ENCODE measurements around the gene MMP25. TPM values are rescaled to one million over a fixed set of nuclear protein-coding genes. Genes with fewer than 3 reads are reported as not detected.
"Not testable (repeated sequence)": the region's sequence is repeated elsewhere in the genome, so short reads cannot be mapped to it uniquely, and the experiment has no call there.

Gene MMP25
- polyA plus RNA-seq, 1 donor (not counting 4 experiments of a cell fraction or from before 2014, with no cell fraction given), result 0.09 TPM

DNA sequence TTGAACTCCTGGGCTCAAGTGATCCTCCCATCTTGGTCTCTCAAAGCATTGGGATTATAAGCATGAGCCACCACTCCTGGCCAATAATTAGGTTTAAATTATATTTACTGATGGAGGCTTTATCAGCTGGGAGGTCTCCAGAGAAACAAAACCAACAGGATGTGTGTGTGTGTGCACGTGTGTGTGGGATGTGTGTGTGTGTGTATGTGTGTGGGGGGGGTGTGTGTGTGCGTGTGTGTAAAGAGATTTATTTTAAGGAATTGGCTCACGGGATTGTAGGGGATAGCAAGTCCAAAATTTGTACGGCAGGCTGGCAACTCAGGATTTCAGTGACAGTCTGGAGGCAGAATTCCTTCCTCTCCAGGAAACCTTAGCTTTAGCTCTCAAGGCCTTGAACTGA is 4.6 kb downstream of the MMP25 start:
- Histone ChIP-seq H3K9ac (ENCODE audit: control insufficient read depth, extremely low read depth, insufficient read depth, low read length) (no peak overlapping the region), H3K4me2 (ENCODE audit: control insufficient read depth, extremely low read depth, insufficient read depth, low read depth, low read length) (no peak overlapping the region), H3K36me3 (ENCODE audit: control insufficient read depth in 2 of 2, extremely low read depth in 1 of 2, insufficient read depth in 2 of 2, low read length in 2 of 2) (peaks cover 0 to 6% of the 10 kb centered on the region in 2 experiments), H3K9me1 (ENCODE audit: control insufficient read depth, extremely low read depth, insufficient read depth, low read length) (no peaks in the 10 kb centered on the region), H3K27ac (ENCODE audit: control insufficient read depth, insufficient read depth, low read length) (no peak overlapping the region), H3K27me3 (ENCODE audit: control insufficient read depth, extremely low read depth, insufficient read depth, low read length) (peaks cover 31% of the 10 kb centered on the region), H3K79me2 (ENCODE audit: control insufficient read depth, insufficient read depth, low read length) (no peaks in the 10 kb centered on the region), H3K4me1 (ENCODE audit: control insufficient read depth, extremely low read depth, insufficient read depth, low read length) (no peaks in the 10 kb centered on the region), H2AFZ (ENCODE audit: control insufficient read depth, low read length) (no peak overlapping the region), H3K4me3 (ENCODE audit: control insufficient read depth in 2 of 3, extremely low read depth in 1 of 3, insufficient read depth in 2 of 3, low read depth in 1 of 3, low read length in 3 of 3) (no peak overlapping the region), H4K20me1 (ENCODE audit: control insufficient read depth, extremely low read depth, insufficient read depth, low read length) (no peaks in the 10 kb centered on the region), H3K9me3 (ENCODE audit: control insufficient read depth, low read depth, low read length) (no peaks in the 10 kb centered on the region)
- FAIRE-seq, result no peak
- TF ChIP-seq, protein P1, sequence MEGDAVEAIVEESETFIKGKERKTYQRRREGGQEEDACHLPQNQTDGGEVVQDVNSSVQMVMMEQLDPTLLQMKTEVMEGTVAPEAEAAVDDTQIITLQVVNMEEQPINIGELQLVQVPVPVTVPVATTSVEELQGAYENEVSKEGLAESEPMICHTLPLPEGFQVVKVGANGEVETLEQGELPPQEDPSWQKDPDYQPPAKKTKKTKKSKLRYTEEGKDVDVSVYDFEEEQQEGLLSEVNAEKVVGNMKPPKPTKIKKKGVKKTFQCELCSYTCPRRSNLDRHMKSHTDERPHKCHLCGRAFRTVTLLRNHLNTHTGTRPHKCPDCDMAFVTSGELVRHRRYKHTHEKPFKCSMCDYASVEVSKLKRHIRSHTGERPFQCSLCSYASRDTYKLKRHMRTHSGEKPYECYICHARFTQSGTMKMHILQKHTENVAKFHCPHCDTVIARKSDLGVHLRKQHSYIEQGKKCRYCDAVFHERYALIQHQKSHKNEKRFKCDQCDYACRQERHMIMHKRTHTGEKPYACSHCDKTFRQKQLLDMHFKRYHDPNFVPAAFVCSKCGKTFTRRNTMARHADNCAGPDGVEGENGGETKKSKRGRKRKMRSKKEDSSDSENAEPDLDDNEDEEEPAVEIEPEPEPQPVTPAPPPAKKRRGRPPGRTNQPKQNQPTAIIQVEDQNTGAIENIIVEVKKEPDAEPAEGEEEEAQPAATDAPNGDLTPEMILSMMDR (optimal IDR thresholded peaks at IDR 0.05 in 1 of 3, IDR thresholded peaks at IDR 0.05 in 1 of 3, conservative IDR thresholded peaks at IDR 0.05 in 1 of 3; ENCODE audit: extremely low read depth in 1 of 3, insufficient read depth in 2 of 3, low read length in 3 of 3), result no peak
- dilution Hi-C loops (cut with MboI; ENCODE audit: extremely low pct_ligation_motif_present, low sequenced_read_pairs), result no loop called here
- DNase-seq (ENCODE audit: low read depth, low spot score), result no peak

DNA sequence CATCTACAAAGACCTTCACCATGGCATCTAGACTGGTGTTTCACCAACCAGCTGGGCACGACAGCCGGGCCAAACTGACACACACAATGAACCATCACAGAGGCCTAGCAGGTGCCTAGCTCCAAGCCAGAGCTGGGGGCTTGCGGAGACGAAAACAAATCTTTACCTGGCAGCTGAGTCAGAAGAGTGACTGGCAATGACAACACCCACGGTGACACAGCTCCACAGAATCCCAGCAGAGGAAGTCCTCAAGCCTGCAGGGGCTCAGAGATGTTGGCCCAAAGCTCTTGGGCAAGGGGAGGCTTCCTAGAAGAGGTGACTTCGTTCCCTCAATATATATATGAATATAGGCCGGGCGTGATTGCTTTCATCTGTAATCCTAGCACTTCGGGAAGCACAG is 5.1 kb downstream of the MMP25 start:
- Histone ChIP-seq H2AFZ (ENCODE audit: control insufficient read depth, low read length) (no peak overlapping the region), H4K20me1 (ENCODE audit: control insufficient read depth, extremely low read depth, insufficient read depth, low read length) (no peaks in the 10 kb centered on the region), H3K4me3 (ENCODE audit: control insufficient read depth in 2 of 3, extremely low read depth in 1 of 3, insufficient read depth in 2 of 3, low read depth in 1 of 3, low read length in 3 of 3) (no peak overlapping the region), H3K4me2 (ENCODE audit: control insufficient read depth, extremely low read depth, insufficient read depth, low read depth, low read length) (no peak overlapping the region), H3K36me3 (ENCODE audit: control insufficient read depth in 2 of 2, extremely low read depth in 1 of 2, insufficient read depth in 2 of 2, low read length in 2 of 2) (peaks cover 0 to 6% of the 10 kb centered on the region in 2 experiments), H3K27ac (ENCODE audit: control insufficient read depth, insufficient read depth, low read length) (no peak overlapping the region), H3K9me1 (ENCODE audit: control insufficient read depth, extremely low read depth, insufficient read depth, low read length) (no peaks in the 10 kb centered on the region), H3K9ac (ENCODE audit: control insufficient read depth, extremely low read depth, insufficient read depth, low read length) (no peak overlapping the region), H3K27me3 (ENCODE audit: control insufficient read depth, extremely low read depth, insufficient read depth, low read length) (peaks cover 26% of the 10 kb centered on the region), H3K9me3 (ENCODE audit: control insufficient read depth, low read depth, low read length) (no peaks in the 10 kb centered on the region), H3K79me2 (ENCODE audit: control insufficient read depth, insufficient read depth, low read length) (no peaks in the 10 kb centered on the region), H3K4me1 (ENCODE audit: control insufficient read depth, extremely low read depth, insufficient read depth, low read length) (no peaks in the 10 kb centered on the region)
- dilution Hi-C loops (cut with MboI; ENCODE audit: extremely low pct_ligation_motif_present, low sequenced_read_pairs), result no loop called here
- FAIRE-seq (no peak), DNase-seq (ENCODE audit: low read depth, low spot score) (no peak)
- no peak for TF ChIP-seq EZH2 (IDR thresholded peaks at IDR 0.05; ENCODE audit: low read length)
- TF ChIP-seq, protein P1 (optimal IDR thresholded peaks at IDR 0.05 in 1 of 3, IDR thresholded peaks at IDR 0.05 in 1 of 3, conservative IDR thresholded peaks at IDR 0.05 in 1 of 3; ENCODE audit: extremely low read depth in 1 of 3, insufficient read depth in 2 of 3, low read length in 3 of 3), result no peak

DNA sequence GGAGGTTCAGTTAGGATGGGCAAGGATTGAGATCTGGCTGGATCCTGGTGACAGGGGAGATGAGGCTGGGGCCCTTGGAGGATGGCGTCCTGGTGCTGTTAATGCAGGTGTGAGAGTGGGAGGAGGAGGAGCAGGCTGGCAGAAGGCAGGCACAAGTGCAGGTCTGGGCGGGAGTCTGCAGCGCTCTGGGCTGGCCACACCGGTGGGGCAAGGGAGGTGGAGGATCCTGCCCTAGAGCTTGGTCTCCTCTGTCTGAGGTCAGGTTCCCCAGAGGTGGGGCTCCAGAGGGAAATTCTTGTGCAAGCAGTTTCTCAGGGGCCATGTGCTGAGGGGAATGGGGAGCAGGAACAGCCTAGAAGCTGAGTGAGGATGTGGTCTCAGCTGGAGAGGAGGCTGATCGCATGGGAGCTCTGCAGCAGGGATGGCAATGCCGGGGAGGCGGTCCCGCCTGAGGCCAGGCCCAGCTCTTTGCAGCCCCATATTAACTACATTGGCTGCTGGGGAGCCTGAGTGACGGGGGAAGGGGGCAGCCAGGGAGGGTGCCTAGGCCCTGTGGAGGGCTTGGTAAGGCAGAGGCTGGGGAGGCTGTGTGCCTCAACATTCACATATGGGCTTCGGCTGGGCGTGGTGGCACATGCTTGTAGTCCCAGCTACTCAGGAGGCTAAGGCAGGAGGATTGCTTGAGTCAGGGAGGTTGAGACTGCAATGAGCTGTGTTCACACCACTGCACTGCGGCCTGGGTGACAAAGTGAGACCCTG is 6.4 kb downstream of the MMP25 start:
- not testable (repeated sequence) for FAIRE-seq

DNA sequence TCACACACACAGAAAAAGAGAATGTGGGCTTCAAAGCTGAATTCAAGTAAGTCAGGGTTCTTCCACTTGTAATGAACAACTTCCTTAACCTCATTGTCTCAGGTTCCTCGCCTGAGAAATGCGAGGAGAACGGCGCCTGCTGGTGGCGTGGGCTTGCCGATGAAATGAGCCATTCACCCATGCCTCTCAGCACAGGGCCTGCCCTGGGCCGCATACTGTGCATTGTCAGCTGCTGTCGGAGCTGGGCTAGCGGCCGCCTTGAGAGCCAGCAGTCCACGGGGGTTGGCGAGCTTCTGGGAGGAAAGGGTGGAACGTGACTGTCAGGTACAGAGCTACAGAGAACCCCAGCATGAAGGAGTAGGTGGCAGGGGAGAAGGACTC is 7.0 kb downstream of the MMP25 start:
- H3K27ac ChIP-seq (ENCODE audit: control insufficient read depth, insufficient read depth, low read length); H3K4me2 ChIP-seq (ENCODE audit: control insufficient read depth, extremely low read depth, insufficient read depth, low read depth, low read length); H3K36me3 ChIP-seq (ENCODE audit: control insufficient read depth in 2 of 2, extremely low read depth in 1 of 2, insufficient read depth in 2 of 2, low read length in 2 of 2); DNase-seq (ENCODE audit: low read depth, low spot score); H3K79me2 ChIP-seq (ENCODE audit: control insufficient read depth, insufficient read depth, low read length); H4K20me1 ChIP-seq (ENCODE audit: control insufficient read depth, extremely low read depth, insufficient read depth, low read length); H3K4me1 ChIP-seq (ENCODE audit: control insufficient read depth, extremely low read depth, insufficient read depth, low read length); H3K9ac ChIP-seq (ENCODE audit: control insufficient read depth, extremely low read depth, insufficient read depth, low read length); H3K9me3 ChIP-seq (ENCODE audit: control insufficient read depth, low read depth, low read length); H3K9me1 ChIP-seq (ENCODE audit: control insufficient read depth, extremely low read depth, insufficient read depth, low read length); H2AFZ ChIP-seq (ENCODE audit: control insufficient read depth, low read length); H3K27me3 ChIP-seq (ENCODE audit: control insufficient read depth, extremely low read depth, insufficient read depth, low read length); H3K4me3 ChIP-seq (ENCODE audit: control insufficient read depth in 2 of 3, extremely low read depth in 1 of 3, insufficient read depth in 2 of 3, low read depth in 1 of 3, low read length in 3 of 3); FAIRE-seq; dilution Hi-C loops (cut with MboI; ENCODE audit: extremely low pct_ligation_motif_present, low sequenced_read_pairs): not testable (repeated sequence)

More for the DNA sequence above, 6.4 kb downstream of the MMP25 start:
- dilution Hi-C loops (cut with MboI; ENCODE audit: extremely low pct_ligation_motif_present, low sequenced_read_pairs); H3K4me2 ChIP-seq (ENCODE audit: control insufficient read depth, extremely low read depth, insufficient read depth, low read depth, low read length); H3K9me1 ChIP-seq (ENCODE audit: control insufficient read depth, extremely low read depth, insufficient read depth, low read length); H3K9ac ChIP-seq (ENCODE audit: control insufficient read depth, extremely low read depth, insufficient read depth, low read length); H3K4me3 ChIP-seq (ENCODE audit: control insufficient read depth in 2 of 3, extremely low read depth in 1 of 3, insufficient read depth in 2 of 3, low read depth in 1 of 3, low read length in 3 of 3); H3K79me2 ChIP-seq (ENCODE audit: control insufficient read depth, insufficient read depth, low read length); H3K36me3 ChIP-seq (ENCODE audit: control insufficient read depth in 2 of 2, extremely low read depth in 1 of 2, insufficient read depth in 2 of 2, low read length in 2 of 2); H4K20me1 ChIP-seq (ENCODE audit: control insufficient read depth, extremely low read depth, insufficient read depth, low read length); H3K4me1 ChIP-seq (ENCODE audit: control insufficient read depth, extremely low read depth, insufficient read depth, low read length); DNase-seq (ENCODE audit: low read depth, low spot score); H3K9me3 ChIP-seq (ENCODE audit: control insufficient read depth, low read depth, low read length); H3K27ac ChIP-seq (ENCODE audit: control insufficient read depth, insufficient read depth, low read length); H2AFZ ChIP-seq (ENCODE audit: control insufficient read depth, low read length): not testable (repeated sequence)
- H3K27me3 ChIP-seq (ENCODE audit: control insufficient read depth, extremely low read depth, insufficient read depth, low read length), result peaks cover 13% of the 10 kb centered on the region

Data from keratinocyte (primary cell).